HG03095 (cell line): ENCODE data around the gene TMEM63C.
"Not testable (repeated sequence)": the region's sequence is repeated elsewhere in the genome, so short reads cannot be mapped to it uniquely, and the experiment has no call there.

Experiments
- ATAC-seq: cut with Tn5 transposase; IDR thresholded peaks from one replicate; pipeline ENCODE4 v1.9.1; 2021; ENCODE audit warnings: moderate library complexity; ENCODE audit not compliant: unreplicated experiment

The TMEM63C gene

GRCh38 chr14:77275601-77276017 is 94.0 kb downstream of the TMEM63C start:
- no peak for ATAC-seq

GRCh38 chr14:77276295-77276935 is 94.8 kb downstream of the TMEM63C start:
- no peak for ATAC-seq

- no peak for ATAC-seq
Observed at GRCh38 chr14:77276959-77277358, 95.4 kb downstream of the TMEM63C start.

- no peak for ATAC-seq
Observed at GRCh38 chr14:77278461-77279230, 97.0 kb downstream of the TMEM63C start.

- ATAC-seq = no peak
Observed at GRCh38 chr14:77279719-77280118, 98.1 kb downstream of the TMEM63C start.

- not testable (repeated sequence) for ATAC-seq
Observed at GRCh38 chr14:77280921-77281320, 99.3 kb downstream of the TMEM63C start.

- no peak for ATAC-seq
Observed at GRCh38 chr14:77281852-77282410, 100.3 kb downstream of the TMEM63C start.

- ATAC-seq = no peak
Observed at GRCh38 chr14:77284066-77284465, 102.5 kb downstream of the TMEM63C start.

- no peak for ATAC-seq
Observed at GRCh38 chr14:77284466-77284865, 102.9 kb downstream of the TMEM63C start.

- no peak for ATAC-seq
Observed at GRCh38 chr14:77286576-77286975, 105.0 kb downstream of the TMEM63C start.

- no peak for ATAC-seq
Observed at GRCh38 chr14:77290705-77291104, 109.1 kb downstream of the TMEM63C start.

- ATAC-seq = no peak
Observed at GRCh38 chr14:77296155-77296554, 114.6 kb downstream of the TMEM63C start.

GRCh38 chr14:77296906-77297305 is 115.3 kb downstream of the TMEM63C start:
- no peak for ATAC-seq

GRCh38 chr14:77299771-77300170 is 118.2 kb downstream of the TMEM63C start:
- ATAC-seq = no peak

- ATAC-seq = no peak
Observed at GRCh38 chr14:77301103-77301502, 119.5 kb downstream of the TMEM63C start.

- no peak for ATAC-seq
Observed at GRCh38 chr14:77302926-77303325, 121.3 kb downstream of the TMEM63C start.

- ATAC-seq = peak; percentile 57
Observed at GRCh38 chr14:77303417-77304156, 122.0 kb downstream of the TMEM63C start.

GRCh38 chr14:77305696-77306095 is 124.1 kb downstream of the TMEM63C start:
- no peak for ATAC-seq

GRCh38 chr14:77306416-77306815 is 124.8 kb downstream of the TMEM63C start:
- no peak for ATAC-seq

GRCh38 chr14:77306851-77307496 is 125.4 kb downstream of the TMEM63C start:
- no peak for ATAC-seq
